GM23248 (cell line): Measurements from ENCODE around the gene ZSCAN25. TPM values are rescaled to one million over a fixed set of nuclear protein-coding genes. Genes with fewer than 3 reads are reported as not detected.

Source experiments
- DNase-seq: peaks from one replicate; pipeline ENCODE4 v3.0.0-alpha.2; 2015
- H2AFZ ChIP-seq: fragments of 200-600 bp; sonication (generic); 2 replicates; pipeline ENCODE4 v1.6.1; 2016; ENCODE audit warnings: antibody characterized with exemption
- H3F3A ChIP-seq: fragments of 200-600 bp; sonication (generic); 2 replicates; pipeline ENCODE4 v1.6.1; 2016; ENCODE audit warnings: mild to moderate bottlenecking, antibody characterized with exemption, mixed run types; ENCODE audit not compliant: insufficient read depth
- H3K27ac ChIP-seq: fragments of 200-600 bp; sonication (generic); 2 replicates; pipeline ENCODE4 v1.5.1; 2016; ENCODE audit warnings: mild to moderate bottlenecking
- H3K27me3 ChIP-seq: fragments of 200-600 bp; sonication (generic); replicated peaks from 2 replicates; pipeline ENCODE4 v1.6.1; 2016; ENCODE audit warnings: mild to moderate bottlenecking; ENCODE audit not compliant: insufficient read depth
- H3K36me3 ChIP-seq: fragments of 200-600 bp; sonication (generic); 2 replicates; pipeline ENCODE4 v1.6.1; 2016; ENCODE audit warnings: low read depth, mild to moderate bottlenecking
- H3K4me1 ChIP-seq: fragments of 200-600 bp; sonication (generic); 2 replicates; pipeline ENCODE4 v1.6.1; 2016; ENCODE audit warnings: mild to moderate bottlenecking; ENCODE audit not compliant: insufficient read depth
- H3K4me2 ChIP-seq: fragments of 200-600 bp; sonication (generic); one replicate; pipeline ENCODE4 v1.6.1; 2016; ENCODE audit warnings: mild to moderate bottlenecking; ENCODE audit not compliant: unreplicated experiment
- H3K4me3 ChIP-seq: fragments of 200-600 bp; sonication (generic); 2 replicates; pipeline ENCODE4 v1.5.1; 2016; ENCODE audit warnings: mild to moderate bottlenecking
- H3K79me2 ChIP-seq: fragments of 200-600 bp; sonication (generic); 2 replicates; pipeline ENCODE4 v1.6.1; 2016; ENCODE audit warnings: mild to moderate bottlenecking; ENCODE audit not compliant: insufficient read depth
- H3K9ac ChIP-seq: fragments of 200-600 bp; sonication (generic); 2 replicates; pipeline ENCODE4 v1.6.1; 2016; ENCODE audit warnings: mild to moderate bottlenecking
- H3K9me2 ChIP-seq: fragments of 200-600 bp; sonication (generic); 2 replicates; pipeline ENCODE4 v1.6.1; 2016; ENCODE audit warnings: mixed run types, mild to moderate bottlenecking, moderate library complexity; ENCODE audit not compliant: insufficient read depth
- H3K9me3 ChIP-seq: fragments of 200-600 bp; sonication (generic); one replicate; pipeline ENCODE4 v1.6.1; 2017; ENCODE audit warnings: low read depth
- H4K20me1 ChIP-seq: fragments of 200-600 bp; sonication (generic); 2 replicates; pipeline ENCODE4 v1.6.0; 2016; ENCODE audit not compliant: insufficient read depth
- EZH2 ChIP-seq: fragments of 200-600 bp; sonication (generic); IDR thresholded peaks from 2 replicates; pipeline ENCODE4 v1.6.1; 2018; ENCODE audit warnings: antibody characterized with exemption, mild to moderate bottlenecking; ENCODE audit not compliant: insufficient read depth, poor library complexity, severe bottlenecking
- EZH2phosphoT487 ChIP-seq: fragments of 200-600 bp; sonication (generic); IDR thresholded peaks from 2 replicates; pipeline ENCODE4 v1.6.1; 2018; ENCODE audit warnings: antibody characterized with exemption, moderate library complexity, mild to moderate bottlenecking, low read depth; ENCODE audit not compliant: insufficient read depth
- WGBS, 2 experiments: methylation state at CpG; one replicate each; pipeline ENCODE4 v1.1.6; 2015 to 2017; ENCODE audit warnings: low lambda C conversion rate in 2 of 2, low coverage in 1 of 2; ENCODE audit errors: missing lambda C conversion rate in 2 of 2; 5-methylcytosine and 5-hydroxymethylcytosine counted together
- in situ Hi-C: fragments of 300-500 bp; cut with MboI; formaldehyde crosslinking; loops from 2 replicates; pipeline ENCODE4 v1.15.0; 2020
- polyA plus RNA-seq: library from polyadenylated mRNA; unstranded; fragments of >200 nt; fragmentation: Nextera tagmentation; extraction: Ambion mirVana; gene quantifications from 2 replicates; pipeline ENCODE4 v1.2.1, GENCODE V29; 2016
- total RNA-seq: library from RNA; depleted of rRNA; stranded (reverse); fragments of >200 nt; shearing (Covaris generic); gene quantifications from 2 replicates; pipeline ENCODE4 v1.2.3, GENCODE V29; 2014

Gene ZSCAN25
- total and polyA plus RNA-seq, 2 experiments from 2014 or later = 6.5 to 7.2 TPM

DNA sequence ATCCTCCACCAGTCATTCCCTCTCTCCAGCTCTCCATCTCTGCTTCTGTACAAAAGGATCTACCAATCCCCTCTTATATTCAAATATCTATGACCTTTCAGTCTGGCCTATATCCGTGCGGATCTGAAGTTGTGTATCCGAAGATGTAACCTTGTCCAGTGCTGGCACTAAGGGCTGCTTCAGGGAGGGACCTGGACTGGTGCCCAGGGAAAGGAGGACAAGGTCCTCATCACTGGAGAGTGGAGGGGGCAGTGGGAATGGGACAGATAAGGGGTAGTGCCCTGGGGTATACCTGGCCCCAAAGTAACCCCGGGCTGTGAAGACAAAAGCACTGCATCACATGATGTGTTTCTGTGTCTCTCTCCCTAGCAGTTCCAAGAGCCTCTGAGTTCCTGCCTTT lies 16.9 kb upstream of the ZSCAN25 start:
- H3K36me3 ChIP-seq = no peaks in the 10 kb centered on the region
- no peak overlapping the region for H3K27ac ChIP-seq
- H3K9me2 ChIP-seq = no peaks in the 10 kb centered on the region
- H3K27me3 ChIP-seq = no peaks in the 10 kb centered on the region
- H3K4me3 ChIP-seq = no peak overlapping the region
- no peaks in the 10 kb centered on the region for H3K79me2 ChIP-seq
- no peaks in the 10 kb centered on the region for H3K4me1 ChIP-seq
- TF ChIP-seq EZH2 (no peak), EZH2phosphoT487 (no peak)
- WGBS, 2 experiments = 74 to 82% methylated on average over 4 of the region's 4 CpGs
- in situ Hi-C loops = no loop called here
- H3K9ac ChIP-seq = no peak overlapping the region
- H4K20me1 ChIP-seq = no peaks in the 10 kb centered on the region
- H3K4me2 ChIP-seq = no peak overlapping the region
- no peaks in the 10 kb centered on the region for H3K9me3 ChIP-seq
- H2AFZ ChIP-seq = no peak overlapping the region
- DNase-seq = no peak
- H3F3A ChIP-seq = no peaks in the 10 kb centered on the region

DNA sequence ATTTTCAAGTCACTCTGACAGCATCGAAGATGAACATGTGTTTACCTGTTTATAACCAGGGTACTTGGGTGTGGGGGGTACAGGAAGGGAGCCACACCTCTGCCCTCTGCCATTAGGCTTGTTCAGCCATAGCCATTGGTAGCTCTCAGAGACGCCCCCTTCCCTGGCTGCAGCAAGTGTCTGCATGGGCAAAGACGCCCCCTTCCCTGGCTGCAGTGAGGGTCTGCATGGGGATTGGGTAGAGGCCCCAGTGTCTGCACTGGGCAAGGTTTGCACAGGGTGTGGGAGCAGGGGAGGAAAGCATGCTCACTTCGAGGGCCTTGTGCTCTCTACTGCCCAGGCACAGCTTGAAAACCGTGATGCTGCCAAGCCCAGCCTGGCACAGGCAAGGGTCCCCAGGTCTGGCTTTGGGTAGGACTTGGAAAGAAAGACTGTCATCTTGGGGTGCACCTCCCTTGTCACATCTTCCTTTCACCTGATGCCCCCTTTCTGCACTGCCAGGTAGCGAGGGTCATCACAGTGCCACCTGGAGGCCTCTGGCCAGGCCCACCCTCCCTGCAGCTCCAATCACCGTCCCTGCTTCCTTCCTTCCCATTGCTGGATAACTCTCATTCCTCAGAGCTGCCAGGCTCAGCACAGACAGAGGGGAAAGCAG lies 15.0 kb upstream of the ZSCAN25 start:
- Histone ChIP-seq H3K36me3 (no peaks in the 10 kb centered on the region), H3K4me2 (no peak overlapping the region), H3K9me2 (no peaks in the 10 kb centered on the region), H3K27ac (no peak overlapping the region), H3K4me1 (no peaks in the 10 kb centered on the region), H2AFZ (no peak overlapping the region), H4K20me1 (no peaks in the 10 kb centered on the region), H3K9ac (no peak overlapping the region), H3K27me3 (no peaks in the 10 kb centered on the region), H3F3A (no peaks in the 10 kb centered on the region), H3K4me3 (no peak overlapping the region), H3K9me3 (no peaks in the 10 kb centered on the region), H3K79me2 (no peaks in the 10 kb centered on the region)
- no peak for TF ChIP-seq EZH2phosphoT487
- TF ChIP-seq EZH2 = no peak
- in situ Hi-C loops = no loop called here
- no peak for DNase-seq
- WGBS, 2 experiments = 53 to 71% methylated on average over 7 of the region's 7 CpGs

DNA sequence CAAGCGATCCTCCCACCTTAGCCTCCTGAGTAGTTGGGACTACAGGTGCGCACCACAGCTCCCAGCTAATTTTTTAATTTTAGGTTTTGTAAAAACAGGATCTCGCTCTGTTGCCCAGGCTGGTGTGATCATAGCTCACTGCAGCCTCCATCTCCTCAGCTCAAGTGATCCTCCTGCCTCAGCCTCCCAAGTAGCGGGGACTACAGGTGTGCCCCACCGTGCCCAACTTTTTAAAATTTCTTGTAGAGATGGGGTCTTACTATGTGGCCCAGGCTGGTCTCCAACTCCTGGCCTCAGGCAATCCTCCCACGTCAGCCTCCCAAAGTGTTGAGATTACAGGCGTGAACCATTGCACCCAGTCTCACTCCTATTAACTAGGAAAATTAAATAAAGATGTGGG lies 11.2 kb upstream of the ZSCAN25 start:
- no peaks in the 10 kb centered on the region for H3F3A ChIP-seq
- no peak overlapping the region for H3K27ac ChIP-seq
- WGBS, 2 experiments = 76 to 78% methylated on average over 7 of the region's 7 CpGs
- no peak overlapping the region for H2AFZ ChIP-seq
- no peaks in the 10 kb centered on the region for H3K4me1 ChIP-seq
- H3K9me3 ChIP-seq = no peaks in the 10 kb centered on the region
- TF ChIP-seq EZH2phosphoT487 = no peak
- TF ChIP-seq EZH2 = no peak
- no peaks in the 10 kb centered on the region for H3K27me3 ChIP-seq
- no peaks in the 10 kb centered on the region for H3K9me2 ChIP-seq
- no peaks in the 10 kb centered on the region for H3K79me2 ChIP-seq
- no peak overlapping the region for H3K9ac ChIP-seq
- no peaks in the 10 kb centered on the region for H4K20me1 ChIP-seq
- no peak overlapping the region for H3K4me2 ChIP-seq
- H3K4me3 ChIP-seq = no peak overlapping the region
- no peaks in the 10 kb centered on the region for H3K36me3 ChIP-seq
- DNase-seq = no peak
- in situ Hi-C loops = no loop called here

DNA sequence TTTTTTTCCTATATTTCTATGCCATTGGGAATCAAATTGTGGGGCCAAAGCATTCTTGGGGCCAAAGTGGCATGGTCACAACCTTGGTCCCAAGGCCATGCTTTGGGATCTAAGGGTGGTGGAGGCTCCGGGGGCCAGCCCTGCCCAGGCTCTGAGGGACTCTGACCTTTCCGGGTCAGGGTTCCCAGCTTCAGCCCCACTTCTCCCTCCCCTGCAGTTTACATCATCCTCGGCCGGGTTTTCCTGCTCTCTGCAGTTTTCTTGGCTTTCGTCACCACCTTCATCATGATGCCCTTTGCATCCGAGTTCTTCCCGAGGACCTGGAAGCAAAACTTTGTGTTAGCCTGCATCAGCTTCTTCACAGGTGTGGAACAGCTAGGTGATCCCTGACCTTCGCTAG lies 10.2 kb upstream of the ZSCAN25 start:
- no peaks in the 10 kb centered on the region for H3K79me2 ChIP-seq
- in situ Hi-C loops = no loop called here
- H3K36me3 ChIP-seq = no peaks in the 10 kb centered on the region
- H3K4me1 ChIP-seq = no peaks in the 10 kb centered on the region
- no peak overlapping the region for H3K4me3 ChIP-seq
- H3K27me3 ChIP-seq = no peaks in the 10 kb centered on the region
- H4K20me1 ChIP-seq = no peaks in the 10 kb centered on the region
- TF ChIP-seq EZH2 (no peak), EZH2phosphoT487 (no peak)
- H3K9me3 ChIP-seq = no peaks in the 10 kb centered on the region
- no peak overlapping the region for H3K9ac ChIP-seq
- H3K27ac ChIP-seq = no peak overlapping the region
- H3K4me2 ChIP-seq = no peak overlapping the region
- no peak overlapping the region for H2AFZ ChIP-seq
- no peaks in the 10 kb centered on the region for H3K9me2 ChIP-seq
- DNase-seq = no peak
- WGBS, 2 experiments = 54 to 55% methylated on average over 8 of the region's 8 CpGs
- H3F3A ChIP-seq = no peaks in the 10 kb centered on the region

DNA sequence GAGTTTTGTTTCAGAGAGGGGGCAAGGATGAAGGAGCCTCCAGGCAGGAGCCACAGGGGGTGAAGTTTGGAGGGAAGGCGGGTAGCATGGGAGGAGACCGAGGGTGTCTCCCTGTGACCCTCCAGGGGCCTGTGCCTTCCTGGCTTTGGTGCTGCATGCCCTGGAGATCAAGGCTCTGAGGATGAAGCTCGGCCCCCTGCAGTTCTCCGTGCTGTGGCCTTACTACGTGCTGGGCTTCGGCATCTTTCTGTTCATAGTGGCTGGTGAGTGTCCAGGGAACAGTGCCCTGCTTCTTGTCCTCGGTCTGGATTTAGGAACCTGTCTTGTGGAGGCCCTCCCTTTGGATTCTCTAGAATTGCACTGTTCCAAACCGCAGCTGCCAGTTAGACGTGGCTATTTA lies 9.2 kb upstream of the ZSCAN25 start:
- Histone ChIP-seq H3K36me3 (no peaks in the 10 kb centered on the region), H4K20me1 (no peaks in the 10 kb centered on the region), H3K4me2 (no peak overlapping the region), H3K79me2 (no peaks in the 10 kb centered on the region), H3K9ac (no peak overlapping the region), H3K27me3 (no peaks in the 10 kb centered on the region), H3K4me1 (no peaks in the 10 kb centered on the region), H3K9me3 (no peaks in the 10 kb centered on the region), H3K4me3 (no peak overlapping the region), H3F3A (no peaks in the 10 kb centered on the region), H3K9me2 (no peaks in the 10 kb centered on the region), H3K27ac (no peak overlapping the region), H2AFZ (no peak overlapping the region)
- 29 to 46% methylated on average over 7 to 9 of the region's 9 CpGs for WGBS, 2 experiments
- TF ChIP-seq EZH2phosphoT487 (no peak), EZH2 (no peak)
- no peak for DNase-seq
- in situ Hi-C loops = no loop called here
